BLaER1 treated with 17β-estradiol and CSF1 and Interleukin-3, amounts not matched to agents 10 nM and 100 nM (cell line): Measurements from ENCODE around the gene AP1M1.
A peak's percentile ranks its signal among the peaks of the same experiment; 100 is the strongest.

Source experiments
- H3K27ac ChIP-seq, 11 experiments: shearing (Covaris generic); formaldehyde crosslinking; 2 replicates each; pipeline ENCODE4 v1.8.1; 2022
- H3K27me3 ChIP-seq, 11 experiments: shearing (Covaris generic); formaldehyde crosslinking; 2 replicates each; pipeline ENCODE4 v1.8.1; 2022
- H3K36me3 ChIP-seq, 11 experiments: shearing (Covaris generic); formaldehyde crosslinking; 2 replicates each; pipeline ENCODE4 v1.8.1; 2022
- H3K4me1 ChIP-seq, 10 experiments: shearing (Covaris generic); formaldehyde crosslinking; 2 replicates each; pipeline ENCODE4 v1.8.1; 2022
- H3K4me2 ChIP-seq, 11 experiments: shearing (Covaris generic); formaldehyde crosslinking; 2 replicates each; pipeline ENCODE4 v1.8.1; 2022
- H3K4me3 ChIP-seq, 10 experiments: shearing (Covaris generic); formaldehyde crosslinking; 2 replicates each; pipeline ENCODE4 v1.8.1; 2022
- H3K9ac ChIP-seq, 11 experiments: shearing (Covaris generic); formaldehyde crosslinking; 2 replicates each; pipeline ENCODE4 v1.8.1; 2022
- H3K9me3 ChIP-seq, 11 experiments: shearing (Covaris generic); formaldehyde crosslinking; replicated peaks in 1 of 11; 2 replicates each; pipeline ENCODE4 v1.8.1; 2022
- H4K20me1 ChIP-seq, 11 experiments: shearing (Covaris generic); formaldehyde crosslinking; 2 replicates each; pipeline ENCODE4 v1.8.1; 2022
- Cebpa-rat ChIP-seq, 11 experiments: shearing (Covaris generic); IDR thresholded peaks; 2 replicates each; pipeline ENCODE4 v1.8.1; 2022

Gene AP1M1

DNA sequence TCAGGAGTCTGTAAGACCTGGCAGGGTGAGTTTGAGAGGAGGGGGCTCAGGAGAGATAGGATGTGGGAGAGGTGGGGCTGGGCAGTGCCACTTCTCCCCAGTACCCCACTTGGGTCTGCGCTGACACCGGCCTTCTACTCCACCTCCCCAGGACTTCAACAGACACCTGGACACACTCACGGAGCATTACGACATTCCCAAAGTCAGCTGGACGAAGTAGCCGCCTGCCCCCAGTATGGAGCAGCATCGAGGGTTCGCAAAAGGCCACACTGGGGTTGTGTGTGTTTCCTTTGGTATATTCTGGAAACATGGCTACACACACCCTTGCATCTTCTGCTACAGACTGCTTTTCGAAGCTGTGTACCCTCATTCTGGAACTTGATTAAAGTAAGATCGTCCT, 7.0 kb upstream of the AP1M1 start:
- H3K27ac ChIP-seq = no peak overlapping the region
- no peak overlapping the region for H3K4me2 ChIP-seq
- H3K4me3 ChIP-seq = no peak overlapping the region
- TF ChIP-seq Cebpa-rat (IDR thresholded peaks at IDR 0.05) = no peak
- no peaks in the 10 kb centered on the region for H3K9me3 ChIP-seq
- peak overlapping the region in 1 of 11 experiments; percentile 2; a peak in 1 of 22 replicates for H3K9ac ChIP-seq
- peaks cover 28 to 67% (median 56%) of the 10 kb centered on the region in 11 experiments; a peak in 19 of 22 replicates for H4K20me1 ChIP-seq
- H3K4me1 ChIP-seq = peaks cover 9 to 25% (median 17%) of the 10 kb centered on the region in 10 experiments
- H3K36me3 ChIP-seq = peaks cover 73 to 86% (median 78%) of the 10 kb centered on the region in 11 experiments
- no peaks in the 10 kb centered on the region for H3K27me3 ChIP-seq

DNA sequence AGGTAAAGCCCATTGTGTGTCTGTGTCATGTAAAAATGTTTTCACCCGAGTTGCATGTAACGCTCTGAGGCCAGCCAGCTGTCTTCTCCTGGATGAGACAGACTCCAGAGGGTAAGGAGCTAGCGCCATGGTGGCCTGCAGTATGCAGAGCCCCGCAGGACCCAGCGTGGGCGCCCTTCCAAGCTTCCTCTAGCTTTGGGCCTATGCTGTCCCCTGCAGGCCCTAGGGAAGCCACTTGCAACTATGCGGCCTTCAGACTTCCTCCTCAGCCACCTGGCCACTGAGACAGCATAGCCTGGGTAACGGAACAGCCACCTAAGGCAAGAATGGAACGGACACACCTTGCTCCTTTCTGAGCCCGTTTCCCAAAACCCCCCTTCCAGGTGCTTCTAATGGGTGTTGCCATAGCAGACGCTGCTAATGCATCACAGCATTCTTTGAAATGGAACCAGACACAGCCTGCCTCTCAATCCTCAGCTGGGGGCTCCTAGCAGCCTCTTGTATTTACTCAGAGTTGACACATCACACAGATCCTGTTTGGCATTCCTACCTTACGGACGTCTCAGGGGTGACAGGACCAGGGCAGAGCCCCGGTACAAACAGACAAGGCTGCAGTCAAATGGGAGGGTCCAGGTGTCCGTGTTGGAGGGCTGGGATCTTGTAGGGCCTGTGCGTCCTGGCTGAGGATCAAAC, 6.3 kb upstream of the AP1M1 start:
- Histone ChIP-seq H4K20me1 (peaks cover 22 to 61% (median 52%) of the 10 kb centered on the region in 11 experiments; a peak in 19 of 22 replicates), H3K4me1 (peaks cover 5 to 21% (median 15%) of the 10 kb centered on the region in 10 experiments), H3K27ac (no peak overlapping the region), H3K9ac (no peak overlapping the region), H3K9me3 (no peaks in the 10 kb centered on the region), H3K4me3 (no peak overlapping the region), H3K4me2 (no peak overlapping the region), H3K27me3 (no peaks in the 10 kb centered on the region), H3K36me3 (peaks cover 72 to 85% (median 78%) of the 10 kb centered on the region in 11 experiments)
- TF ChIP-seq Cebpa-rat (IDR thresholded peaks at IDR 0.05) = no peak

DNA sequence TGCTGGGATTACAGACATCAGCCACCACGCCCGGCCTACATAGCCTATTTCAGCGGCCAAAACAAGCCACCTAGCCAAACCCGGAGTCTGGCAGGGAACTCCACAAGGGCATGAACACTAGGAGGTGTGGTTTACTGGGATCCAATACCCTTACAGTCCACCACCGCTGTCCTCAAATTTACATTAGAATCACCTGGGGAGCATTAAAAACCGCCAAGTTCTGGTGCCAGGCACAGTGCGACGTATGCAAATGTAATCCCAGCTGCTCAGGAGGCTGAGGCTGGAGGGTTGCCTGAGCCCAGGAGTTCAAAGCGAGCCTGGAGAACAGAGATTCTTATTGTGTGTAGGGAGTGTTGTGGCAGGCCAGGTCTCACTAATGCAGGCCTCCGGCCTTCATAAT, 4.2 kb upstream of the AP1M1 start:
- H3K4me3 ChIP-seq = no peak overlapping the region
- H3K27ac ChIP-seq = no peak overlapping the region
- no peak for TF ChIP-seq Cebpa-rat (IDR thresholded peaks at IDR 0.05)
- H3K27me3 ChIP-seq = no peaks in the 10 kb centered on the region
- no peak overlapping the region for H3K4me2 ChIP-seq
- peaks cover 10 to 17% (median 14%) of the 10 kb centered on the region in 10 experiments for H3K4me1 ChIP-seq
- no peaks in the 10 kb centered on the region for H3K9me3 ChIP-seq
- peaks cover 50 to 64% (median 60%) of the 10 kb centered on the region in 11 experiments for H3K36me3 ChIP-seq
- H4K20me1 ChIP-seq = peaks cover 10 to 45% (median 32%) of the 10 kb centered on the region in 11 experiments; a peak in 19 of 22 replicates
- no peak overlapping the region for H3K9ac ChIP-seq

DNA sequence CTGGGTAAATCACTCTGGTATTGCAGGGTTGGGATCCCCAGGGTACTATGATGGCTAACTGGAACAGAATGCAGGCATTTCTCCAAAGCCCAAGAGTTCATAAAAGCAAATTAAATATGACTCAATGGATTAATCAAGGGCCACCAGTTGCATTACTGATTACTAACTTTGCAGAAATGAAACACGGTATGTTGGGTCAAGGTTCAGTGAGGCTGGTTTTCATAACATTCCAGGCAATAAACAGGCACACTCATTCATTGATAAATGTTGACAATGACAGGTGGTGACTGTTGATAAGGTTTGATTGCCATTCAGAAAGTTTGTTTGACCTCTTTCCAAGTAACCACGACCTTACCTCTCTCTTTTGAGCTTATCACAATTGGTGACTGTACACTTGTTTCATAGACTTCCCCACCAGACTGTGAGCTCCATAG, 506 bp upstream of the AP1M1 start:
- Histone ChIP-seq H3K4me1 (peaks cover 23 to 39% (median 30%) of the 10 kb centered on the region in 10 experiments), H4K20me1 (peaks cover 16 to 45% (median 25%) of the 10 kb centered on the region in 11 experiments; a peak in 20 of 22 replicates), H3K9ac (peak overlapping the region; percentile 81 to 94 (median 88)), H3K27ac (peak overlapping the region; percentile 39 to 91 (median 85); a peak in 21 of 22 replicates), H3K4me2 (peak overlapping the region; percentile 71 to 98 (median 89)), H3K9me3 (no peaks in the 10 kb centered on the region), H3K27me3 (no peaks in the 10 kb centered on the region), H3K36me3 (peaks cover 31 to 52% (median 44%) of the 10 kb centered on the region in 11 experiments), H3K4me3 (peak overlapping the region; percentile 75 to 100 (median 88))
- no peak for TF ChIP-seq Cebpa-rat (IDR thresholded peaks at IDR 0.05)

DNA sequence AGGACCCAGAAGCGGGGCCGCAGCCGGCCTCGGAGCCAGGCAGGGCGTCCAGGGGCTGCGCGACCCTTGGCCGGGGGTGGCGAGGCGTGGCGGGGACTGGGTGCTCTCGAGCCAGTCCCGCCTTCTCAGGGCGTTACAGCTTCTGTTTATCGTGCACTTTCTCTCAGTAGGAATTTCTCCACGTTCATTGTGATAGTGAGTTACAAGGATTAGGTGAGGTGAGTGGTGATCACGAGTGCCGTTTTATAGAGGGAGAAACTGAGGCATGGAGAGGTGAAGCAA, 600 bp downstream of the AP1M1 start:
- Histone ChIP-seq H3K27ac (peak overlapping the region; percentile 72 to 91 (median 85)), H4K20me1 (peaks cover 26 to 51% (median 36%) of the 10 kb centered on the region in 11 experiments; a peak in 21 of 22 replicates), H3K9me3 (no peaks in the 10 kb centered on the region), H3K36me3 (peaks cover 32 to 52% (median 44%) of the 10 kb centered on the region in 11 experiments), H3K4me1 (peaks cover 23 to 43% (median 32%) of the 10 kb centered on the region in 10 experiments), H3K4me2 (peak overlapping the region; percentile 71 to 98 (median 89)), H3K27me3 (no peaks in the 10 kb centered on the region), H3K4me3 (peak overlapping the region; percentile 75 to 100 (median 88)), H3K9ac (peak overlapping the region; percentile 81 to 94 (median 88))
- TF ChIP-seq Cebpa-rat (IDR thresholded peaks at IDR 0.05) = no peak

DNA sequence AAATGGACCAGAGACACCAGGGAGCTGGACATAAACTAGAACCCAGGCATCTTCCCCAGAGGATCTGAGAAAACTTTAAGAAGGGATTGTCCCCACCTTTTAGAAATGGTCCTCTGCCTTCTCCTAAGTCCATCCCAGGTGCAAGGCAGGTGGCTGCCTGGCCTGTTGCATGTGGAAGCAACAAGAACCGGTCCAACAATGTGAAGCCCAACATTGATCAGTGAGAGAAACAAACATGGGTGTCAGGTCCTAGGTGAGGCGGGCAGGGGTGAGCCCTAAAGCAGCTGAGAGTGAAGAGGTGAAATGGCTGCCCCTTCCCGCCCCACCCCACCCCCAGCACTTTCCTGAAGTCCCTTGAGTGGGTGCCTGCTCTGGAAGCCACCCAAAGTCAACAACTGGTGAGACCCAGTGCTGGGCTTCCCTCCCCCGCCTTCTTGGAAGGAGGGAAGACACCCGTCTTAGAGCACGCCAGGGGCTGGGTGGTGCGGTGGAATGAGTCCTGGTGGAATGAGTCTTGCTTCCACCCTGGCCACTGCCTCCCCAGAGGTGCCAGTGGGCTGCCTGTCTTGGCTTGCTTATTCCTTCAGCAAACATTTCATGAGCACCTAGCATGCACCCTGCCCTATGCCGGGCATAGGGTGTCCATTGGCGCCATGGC, 1.7 kb downstream of the AP1M1 start:
- peak overlapping the region; percentile 75 to 100 (median 88); a peak in 15 of 20 replicates for H3K4me3 ChIP-seq
- H3K9me3 ChIP-seq = no peaks in the 10 kb centered on the region
- H3K9ac ChIP-seq = peak overlapping the region in 10 of 11 experiments; percentile 84 to 94 (median 90); a peak in 16 of 22 replicates
- H3K4me1 ChIP-seq = peaks cover 23 to 47% (median 32%) of the 10 kb centered on the region in 10 experiments
- peaks cover 38 to 52% (median 45%) of the 10 kb centered on the region in 11 experiments for H3K36me3 ChIP-seq
- no peak for TF ChIP-seq Cebpa-rat (IDR thresholded peaks at IDR 0.05)
- peak overlapping the region; percentile 71 to 98 (median 89) for H3K4me2 ChIP-seq
- 0 out of 22 replicates have a peak overlapping the region, but pooled peaks of 2 of the 11 experiments have one; percentile 2 to 26 for H3K27ac ChIP-seq
- H4K20me1 ChIP-seq = peaks cover 37 to 62% (median 43%) of the 10 kb centered on the region in 11 experiments; a peak in 21 of 22 replicates
- H3K27me3 ChIP-seq = no peaks in the 10 kb centered on the region

DNA sequence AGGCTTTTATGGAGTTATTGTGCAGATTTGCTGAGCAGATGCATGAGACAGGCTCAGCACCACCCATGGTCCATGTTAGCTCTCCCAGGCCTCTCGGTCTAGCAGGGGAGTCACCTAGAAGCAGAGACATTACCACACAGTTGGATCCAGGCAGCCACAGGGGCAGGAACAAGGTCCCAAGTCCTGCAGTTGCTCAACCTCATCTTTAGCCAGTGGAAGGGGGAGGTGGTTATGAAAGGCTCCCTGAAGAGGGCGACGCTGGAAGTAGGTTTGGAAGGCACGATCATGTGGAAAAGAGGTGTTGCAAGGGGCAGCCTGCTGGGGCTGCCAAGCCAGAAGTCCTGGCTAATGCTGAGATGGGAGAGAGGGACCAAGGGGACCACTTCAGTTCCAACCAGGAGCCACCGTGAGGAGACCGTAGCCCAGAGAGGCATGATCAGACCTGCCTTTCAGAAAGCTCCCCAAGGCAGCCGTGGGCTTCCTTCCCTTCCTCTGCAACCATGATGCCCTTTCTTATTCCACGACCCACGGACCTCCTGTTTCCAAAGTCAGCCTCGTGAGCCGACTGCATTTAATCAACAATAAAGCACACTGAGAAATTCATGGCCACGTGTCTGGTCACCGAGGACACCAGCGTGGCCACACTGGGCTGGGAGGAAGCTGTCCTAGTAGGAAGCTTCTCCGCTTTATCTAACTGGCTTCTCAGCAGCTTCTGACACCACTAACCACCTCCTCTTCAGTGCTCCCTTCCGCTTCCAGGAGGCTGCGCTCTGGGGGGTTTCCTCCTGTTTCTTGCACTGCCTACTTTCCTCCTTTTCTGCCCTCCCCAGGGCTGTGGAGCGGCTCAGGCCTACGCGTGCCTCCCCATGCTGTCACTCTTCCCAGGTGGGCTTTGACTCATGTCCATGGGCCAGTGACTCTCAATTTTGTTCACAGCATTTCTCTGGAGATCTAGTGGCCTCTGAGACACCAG, 2.6 kb downstream of the AP1M1 start:
- Histone ChIP-seq H3K4me3 (no peak overlapping the region), H3K9ac (peak overlapping the region in 8 of 11 experiments; percentile 7 to 94 (median 20); a peak in 5 of 22 replicates), H3K27ac (peak overlapping the region in 4 of 11 experiments; percentile 2 to 26 (median 22); a peak in 3 of 22 replicates), H3K9me3 (no peaks in the 10 kb centered on the region), H3K36me3 (peaks cover 44 to 57% (median 50%) of the 10 kb centered on the region in 11 experiments), H3K4me1 (peaks cover 23 to 47% (median 32%) of the 10 kb centered on the region in 10 experiments), H4K20me1 (peaks cover 38 to 66% (median 43%) of the 10 kb centered on the region in 11 experiments; a peak in 21 of 22 replicates), H3K27me3 (no peaks in the 10 kb centered on the region), H3K4me2 (peak overlapping the region in 9 of 11 experiments; percentile 15 to 89 (median 54); a peak in 16 of 22 replicates)
- TF ChIP-seq Cebpa-rat (IDR thresholded peaks at IDR 0.05) = no peak

DNA sequence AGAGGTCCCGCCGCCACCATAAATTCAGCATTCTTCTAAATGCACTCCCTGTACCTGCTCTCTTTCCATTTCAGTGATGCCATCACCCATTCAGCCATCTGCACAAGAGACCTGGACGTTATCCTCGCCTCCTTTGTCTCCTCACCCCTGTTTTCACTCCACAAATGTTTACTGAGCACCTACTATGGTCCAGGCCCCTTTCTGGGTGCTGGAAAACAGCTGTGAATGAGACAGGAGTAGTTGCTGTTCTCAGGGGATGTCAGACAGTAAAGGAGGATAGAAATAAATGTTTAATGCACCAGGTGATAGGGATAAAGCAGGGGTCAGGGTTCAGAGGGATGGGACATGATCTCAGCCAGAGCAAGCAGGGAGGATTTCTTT, 3.3 kb downstream of the AP1M1 start:
- H3K4me2 ChIP-seq = no peak overlapping the region
- no peak overlapping the region for H3K4me3 ChIP-seq
- peaks cover 51 to 64% (median 57%) of the 10 kb centered on the region in 11 experiments for H3K36me3 ChIP-seq
- peaks cover 23 to 47% (median 32%) of the 10 kb centered on the region in 10 experiments for H3K4me1 ChIP-seq
- no peaks in the 10 kb centered on the region for H3K9me3 ChIP-seq
- peak overlapping the region in 1 of 11 experiments; percentile 25; a peak in 1 of 22 replicates for H3K27ac ChIP-seq
- TF ChIP-seq Cebpa-rat (IDR thresholded peaks at IDR 0.05) = no peak
- no peaks in the 10 kb centered on the region for H3K27me3 ChIP-seq
- H3K9ac ChIP-seq = peak overlapping the region in 6 of 11 experiments; percentile 7 to 47 (median 14); a peak in 3 of 22 replicates
- peaks cover 38 to 73% (median 43%) of the 10 kb centered on the region in 11 experiments; a peak in 21 of 22 replicates for H4K20me1 ChIP-seq
